Retina (tissue), 1 donor: ENCODE data around the gene BCL2L13.

Experiments
- DNase-seq: peaks from one replicate; pipeline ENCODE4 v3.0.0-alpha.2; 2016

Gene BCL2L13

DNA sequence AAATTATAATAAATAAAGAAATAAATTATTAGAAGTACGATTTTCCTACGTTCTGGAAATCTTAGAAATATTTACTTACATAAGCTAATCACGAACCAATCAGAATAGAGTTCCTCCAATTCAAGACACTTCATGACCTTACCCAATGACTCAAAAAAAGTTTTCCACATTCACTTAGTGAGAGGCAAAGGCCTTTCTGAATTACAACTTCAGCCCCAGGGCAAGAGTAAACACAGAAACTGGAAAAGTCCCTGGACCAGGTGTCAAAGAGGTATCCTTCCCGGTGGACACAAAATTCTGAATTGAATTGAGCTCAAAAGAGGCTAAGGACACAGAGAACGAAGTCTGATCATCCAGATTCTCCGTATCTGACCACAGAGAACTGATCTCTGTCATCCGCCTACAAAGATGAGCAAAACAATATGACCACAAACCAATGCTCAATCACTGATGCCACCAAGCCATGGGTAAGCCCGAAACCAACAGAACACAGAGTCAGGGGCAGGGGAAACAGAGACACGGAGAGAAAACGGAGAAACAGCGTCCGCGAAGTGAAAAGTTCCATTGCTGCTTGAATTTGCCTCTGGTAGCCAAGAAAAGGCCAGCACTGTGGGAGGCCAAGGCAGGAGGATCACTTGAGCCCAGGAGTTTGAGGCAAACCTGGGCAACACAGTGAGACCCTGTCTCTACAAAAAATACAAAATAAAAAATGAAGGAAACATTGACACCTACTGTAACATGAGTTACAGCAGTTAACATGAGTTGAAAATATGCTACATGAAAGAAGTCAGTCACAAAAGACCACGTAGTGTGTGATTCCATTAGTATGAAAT, 128.9 kb downstream of the BCL2L13 start:
- no peak for DNase-seq

DNA sequence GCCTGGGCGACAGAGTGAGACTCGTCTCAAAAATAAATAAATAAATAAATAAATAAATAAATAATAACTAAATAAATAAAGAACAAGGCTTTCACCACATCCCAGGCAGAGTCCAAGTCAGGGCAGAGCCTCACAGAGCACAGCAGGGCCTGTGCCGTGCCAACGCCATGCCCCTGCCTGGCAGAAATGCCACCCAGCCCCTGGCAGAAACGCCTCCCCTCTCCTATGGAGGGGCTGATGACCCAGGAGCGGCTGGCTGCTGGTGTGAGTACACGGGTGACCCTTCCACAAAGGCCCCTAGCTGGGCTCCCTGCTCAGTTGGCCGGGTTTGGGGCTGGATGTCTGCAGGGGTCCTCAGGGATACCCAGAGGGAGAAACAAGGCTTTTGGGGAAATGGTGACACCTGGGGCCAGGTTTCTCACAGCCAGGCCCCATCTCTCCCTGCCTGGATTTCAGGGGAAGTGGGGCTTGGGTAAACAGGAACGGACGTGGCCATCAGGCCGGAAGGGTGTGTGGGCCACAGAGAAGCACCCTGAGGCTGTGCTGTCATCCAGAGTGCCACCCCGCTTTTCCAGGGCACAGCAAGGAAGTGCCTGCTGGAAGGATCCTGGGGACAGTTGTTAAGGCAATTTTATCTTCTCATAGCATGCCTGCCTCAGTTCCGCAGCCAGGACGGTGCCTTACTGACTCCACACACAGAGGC, 130.6 kb downstream of the BCL2L13 start:
- DNase-seq, result no peak

DNA sequence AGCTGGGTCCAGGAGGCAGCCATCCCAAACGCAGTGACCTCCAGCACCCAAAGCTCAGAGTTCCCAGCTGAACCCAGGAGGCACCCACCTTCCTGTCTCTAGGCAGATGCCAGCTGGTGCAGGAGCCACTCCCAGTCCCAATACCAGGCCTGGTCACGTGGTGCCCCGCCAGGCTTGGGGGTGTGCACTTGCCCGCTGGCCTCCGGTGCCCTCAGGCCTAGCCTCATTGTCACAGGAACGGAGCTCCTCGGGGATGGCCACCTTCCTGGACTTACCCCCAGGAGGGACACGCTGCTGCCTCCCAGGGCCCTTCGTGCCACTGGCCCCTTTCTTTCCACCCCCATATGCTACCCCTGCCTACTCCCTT, 131.1 kb downstream of the BCL2L13 start:
- DNase-seq, result no peak

DNA sequence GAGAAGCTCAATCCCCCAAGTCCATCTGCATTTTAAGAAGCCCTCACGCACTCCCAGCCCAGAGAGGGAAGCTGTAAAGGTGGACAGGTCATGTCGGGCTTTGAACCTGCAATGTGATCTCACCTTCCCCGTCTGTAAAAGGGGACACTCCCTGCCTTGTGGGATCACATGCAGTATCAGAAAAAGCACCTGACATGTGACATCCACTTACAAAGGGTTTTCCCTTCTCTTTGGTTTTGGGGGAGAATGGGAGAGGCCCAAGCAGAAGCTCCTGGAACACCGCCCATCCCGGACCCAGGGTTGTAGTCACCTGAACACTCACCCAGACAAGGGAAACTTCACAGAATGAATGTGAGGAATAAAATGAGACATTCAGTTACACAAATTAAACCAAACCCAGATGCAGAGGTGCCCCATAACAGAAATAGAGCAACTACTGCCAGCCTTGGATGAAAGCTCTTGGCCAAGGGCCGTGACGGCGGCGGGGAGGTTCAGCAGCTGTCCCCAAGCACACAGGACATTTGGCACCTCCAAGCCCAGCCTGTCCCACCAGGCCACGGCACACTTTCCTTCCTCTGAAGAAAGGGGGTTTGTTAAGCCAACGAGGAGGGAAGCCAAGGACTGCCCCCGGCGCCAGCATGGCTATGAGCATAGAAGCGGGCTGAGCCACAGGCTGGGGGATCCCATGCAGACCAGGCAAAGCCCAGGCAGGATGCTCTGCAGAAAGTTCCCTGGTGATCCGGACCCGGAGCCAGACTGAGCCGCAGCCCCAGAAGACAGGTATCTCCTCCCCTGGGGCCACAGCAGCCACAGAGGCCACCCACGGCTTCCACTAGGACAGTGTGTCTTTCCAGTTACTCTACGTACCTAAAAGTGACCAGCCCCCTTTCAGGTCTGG, 131.9 kb downstream of the BCL2L13 start:
- no peak for DNase-seq

DNA sequence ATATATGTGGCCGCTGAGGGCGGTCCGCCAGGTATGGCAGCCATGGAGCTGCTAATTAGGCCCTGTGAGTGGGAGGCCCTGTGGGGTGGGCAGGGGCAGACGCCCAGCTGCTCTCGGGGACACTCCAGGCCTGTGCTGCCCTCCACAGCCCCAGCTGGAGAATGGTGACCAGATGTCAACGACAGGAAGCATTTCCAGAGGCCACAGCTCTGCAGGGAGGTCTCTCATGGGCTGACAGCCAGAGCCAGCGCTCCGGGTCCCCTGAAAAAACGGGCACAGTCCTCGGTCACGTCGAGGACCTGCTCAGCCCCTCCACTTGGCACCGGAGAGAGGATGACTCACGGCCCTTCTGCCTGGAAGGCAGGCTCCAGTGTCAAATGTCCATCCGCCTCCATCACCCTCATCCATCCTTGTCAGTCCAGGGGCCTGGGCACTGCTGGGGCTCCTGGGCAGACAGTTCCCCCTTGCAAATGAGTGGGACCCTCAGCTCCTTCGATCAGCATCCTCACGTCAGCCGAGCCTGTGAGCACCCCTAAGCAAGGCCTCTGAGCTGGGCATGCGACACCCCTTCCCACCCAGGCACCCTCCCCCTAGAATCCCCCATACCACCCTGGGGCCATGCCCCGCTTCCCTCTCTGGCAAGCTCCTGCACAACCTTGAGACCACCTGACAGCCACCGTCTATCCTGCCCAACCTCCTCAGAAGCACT, 133.8 kb downstream of the BCL2L13 start:
- no peak for DNase-seq

DNA sequence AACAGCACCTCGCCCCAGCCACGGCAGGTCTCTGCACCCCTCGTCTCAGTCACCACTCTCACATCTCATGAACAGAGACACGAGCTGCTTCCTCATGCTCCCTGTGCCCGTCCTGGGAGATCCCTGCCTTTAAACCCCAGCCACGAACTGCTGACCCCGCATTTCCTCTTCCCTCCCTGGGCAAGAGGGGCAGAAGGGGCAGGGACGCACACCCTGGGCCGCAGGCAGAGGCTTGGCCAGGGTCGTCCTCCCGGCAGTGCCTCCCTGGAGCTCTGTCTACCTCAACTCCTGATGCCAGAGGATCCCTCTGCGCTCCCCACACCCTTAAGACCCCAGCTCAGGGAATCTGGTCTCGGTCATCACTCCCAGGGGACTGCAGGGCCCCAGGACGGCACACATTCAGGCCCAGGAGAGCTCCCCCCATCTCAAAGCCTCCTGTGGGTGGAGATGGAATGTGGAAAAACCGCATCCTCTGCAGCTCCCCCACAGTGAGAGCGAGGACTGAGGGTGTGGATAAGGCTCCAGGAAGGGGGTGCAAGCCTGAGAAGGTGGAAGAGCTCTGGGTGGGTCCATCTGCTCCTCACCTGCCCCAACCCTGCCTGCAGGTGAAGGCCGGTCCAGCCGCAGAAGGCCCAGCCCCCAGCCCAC, 134.5 kb downstream of the BCL2L13 start:
- no peak for DNase-seq

DNA sequence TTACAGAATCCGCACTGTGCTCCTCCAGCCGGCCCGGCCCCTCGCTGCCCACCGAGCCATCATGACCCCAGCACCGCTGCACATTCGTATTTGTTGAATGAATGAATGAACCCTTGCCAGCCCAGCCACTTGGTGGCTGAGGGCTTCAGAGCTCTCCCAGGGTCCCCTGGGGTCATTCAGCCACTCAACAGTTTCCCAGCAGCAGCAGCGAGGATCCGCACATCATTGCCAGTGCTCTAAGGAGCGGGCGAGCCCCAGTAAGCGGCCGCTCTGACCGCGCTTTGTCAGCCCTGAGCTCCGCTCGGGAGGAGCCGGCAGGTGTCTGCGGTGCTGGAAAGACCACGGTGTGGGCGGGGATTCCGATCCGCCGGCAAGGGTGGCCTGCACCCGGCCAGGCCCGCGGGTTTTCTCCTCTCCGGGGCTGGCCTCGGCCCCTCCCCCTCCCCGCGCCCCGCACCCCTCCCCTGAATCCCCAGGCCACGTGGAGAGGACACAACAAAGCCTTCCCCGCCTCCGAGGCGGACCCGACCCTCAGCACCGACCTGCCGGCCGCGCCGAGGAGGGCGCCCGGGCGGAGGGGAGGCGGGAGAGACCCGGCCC, 135.1 kb downstream of the BCL2L13 start:
- peak; percentile 90 for DNase-seq

DNA sequence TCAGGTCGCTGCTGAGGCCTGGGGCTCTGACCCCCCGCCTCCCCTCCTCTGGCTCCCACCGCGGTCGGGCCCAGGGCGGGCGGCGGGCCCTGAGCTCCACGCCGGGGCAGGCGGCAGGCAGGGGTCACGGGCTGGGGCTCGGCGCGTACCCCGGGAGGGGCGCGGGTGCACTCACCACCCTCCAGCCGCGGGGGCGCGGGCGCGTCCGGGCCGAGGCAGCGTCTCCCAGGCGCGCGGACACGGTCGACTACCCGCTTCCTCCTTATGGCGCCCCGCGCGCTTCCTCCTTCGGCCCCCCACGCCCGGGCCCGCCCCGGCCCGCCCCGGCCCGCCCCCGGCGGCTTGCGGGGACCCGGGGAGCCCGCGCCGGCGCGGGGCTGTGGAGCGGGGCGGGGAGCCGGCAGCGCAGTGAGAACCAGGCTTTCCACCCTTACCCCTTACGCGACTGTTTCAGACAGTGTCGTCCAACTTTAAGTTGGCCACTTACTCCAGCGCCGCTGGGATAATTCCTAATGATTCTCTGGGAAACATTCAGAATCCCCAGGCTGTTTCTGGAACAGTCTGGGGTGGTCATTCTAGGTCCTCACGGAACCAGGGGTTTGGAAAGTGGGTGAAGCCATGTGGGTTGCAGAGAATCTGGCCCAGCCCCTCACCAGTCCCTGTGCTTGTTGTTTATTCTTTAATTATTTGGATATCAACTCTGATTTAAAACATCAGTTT, 135.8 kb downstream of the BCL2L13 start, which contains the start of gene BID:
Gene BID (minus strand): TSS at position 264 of the 720 bp plus-strand sequence. CDS start 24,353 bp downstream, outside the sequence.
- peak; percentile 56 for DNase-seq

DNA sequence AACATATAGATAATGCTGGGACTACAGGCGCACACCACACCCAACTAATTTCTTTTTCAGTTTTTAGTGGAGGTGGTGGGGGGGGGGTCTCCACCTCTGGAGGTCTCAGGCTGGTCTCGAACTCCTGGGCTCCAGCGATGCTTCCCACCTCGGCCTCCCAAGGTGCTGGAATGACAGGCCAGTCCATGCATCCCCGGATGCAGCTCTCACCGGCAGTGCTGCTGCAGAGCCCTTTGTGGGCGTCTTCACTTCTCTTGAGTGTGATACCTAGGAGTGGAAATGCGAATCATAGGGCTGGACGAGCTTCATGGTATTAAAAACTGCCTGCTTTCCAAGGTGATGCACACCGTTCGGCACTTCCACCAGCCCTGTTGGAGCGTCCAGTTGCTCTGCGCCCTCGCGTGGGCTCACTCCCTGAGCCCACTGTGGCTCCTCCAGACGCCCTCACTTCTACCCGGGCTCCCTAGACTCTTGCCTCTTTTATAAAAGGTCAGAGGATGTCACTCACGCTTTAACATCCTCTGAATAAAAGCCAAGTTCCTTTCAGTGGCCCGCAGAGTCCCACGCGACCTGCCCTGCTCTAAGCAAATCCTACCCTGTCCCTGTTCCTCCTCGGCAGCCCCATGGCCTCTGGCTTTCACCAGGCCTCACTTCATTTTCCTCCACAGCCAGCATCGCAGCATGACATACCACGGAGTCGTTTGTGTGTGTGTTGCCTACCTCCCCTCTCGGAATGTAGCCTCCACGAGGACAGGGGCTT, 136.5 kb downstream of the BCL2L13 start:
- peak; percentile 40 for DNase-seq

DNA sequence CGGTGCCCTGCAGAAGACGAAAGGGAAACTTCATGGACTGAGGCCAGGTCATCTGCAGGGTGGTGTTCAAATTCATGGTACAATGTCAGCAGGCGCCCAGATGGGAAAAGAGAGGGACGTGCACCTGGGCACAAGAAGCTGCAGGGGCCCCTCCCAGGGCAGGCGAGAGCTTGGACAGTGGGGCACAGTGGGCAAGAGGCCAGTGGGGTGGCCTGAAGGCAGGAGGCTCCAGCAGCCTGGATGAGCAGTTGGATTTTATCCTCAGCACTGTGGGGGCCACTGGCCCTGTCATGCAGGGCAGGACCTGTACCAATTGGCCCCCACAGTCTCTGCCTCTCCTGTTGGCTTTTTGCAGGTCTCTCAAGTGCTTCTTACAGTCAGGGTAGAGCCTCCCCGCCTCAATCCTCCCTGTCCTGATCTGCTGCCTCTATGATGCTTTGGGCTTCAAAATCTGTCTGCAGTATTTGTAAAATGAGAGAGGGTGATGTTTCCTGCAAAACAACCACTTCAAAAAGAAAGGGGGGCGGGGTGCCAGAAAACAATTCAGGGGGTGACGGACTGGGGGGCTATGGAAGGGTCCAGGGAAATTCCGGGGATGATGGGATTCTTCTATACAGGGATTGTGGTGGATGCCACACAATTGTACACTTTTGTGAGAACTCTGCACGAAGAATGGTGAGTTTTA, 137.4 kb downstream of the BCL2L13 start:
- no peak for DNase-seq

DNA sequence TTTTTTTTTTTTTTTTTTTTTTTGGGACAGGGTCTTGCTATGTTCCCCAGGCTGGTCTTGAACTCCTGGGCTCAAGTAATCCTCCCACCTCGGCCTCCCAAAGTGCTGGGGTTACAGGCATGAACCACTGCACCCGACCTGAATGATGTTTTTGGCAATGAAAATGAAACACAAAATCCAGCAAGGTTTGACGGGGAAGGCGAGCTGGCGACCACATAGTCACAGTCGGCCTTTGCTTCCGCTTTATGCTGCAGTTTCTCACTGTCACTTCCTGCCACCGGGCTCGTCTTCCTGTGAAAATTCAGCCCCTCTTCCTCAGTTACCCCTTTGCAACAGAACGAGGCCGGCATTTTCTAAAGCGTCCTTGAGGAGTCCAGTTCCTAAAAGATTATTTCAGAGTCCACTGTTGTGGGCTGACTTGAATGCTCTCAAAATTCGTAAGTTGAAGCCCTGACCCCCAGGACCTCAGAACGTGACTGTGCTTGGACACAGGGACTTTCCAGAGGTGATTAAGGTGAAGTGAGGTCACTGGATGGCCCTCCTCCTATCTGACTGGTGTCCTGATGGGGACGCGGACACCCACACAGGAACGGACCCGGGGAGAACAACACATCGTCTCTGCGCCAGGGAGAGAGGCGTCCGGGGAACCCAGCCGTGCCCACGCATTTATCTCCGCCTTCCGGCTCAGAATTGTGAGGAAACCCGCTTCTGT, 138.6 kb downstream of the BCL2L13 start:
- DNase-seq, result no peak

DNA sequence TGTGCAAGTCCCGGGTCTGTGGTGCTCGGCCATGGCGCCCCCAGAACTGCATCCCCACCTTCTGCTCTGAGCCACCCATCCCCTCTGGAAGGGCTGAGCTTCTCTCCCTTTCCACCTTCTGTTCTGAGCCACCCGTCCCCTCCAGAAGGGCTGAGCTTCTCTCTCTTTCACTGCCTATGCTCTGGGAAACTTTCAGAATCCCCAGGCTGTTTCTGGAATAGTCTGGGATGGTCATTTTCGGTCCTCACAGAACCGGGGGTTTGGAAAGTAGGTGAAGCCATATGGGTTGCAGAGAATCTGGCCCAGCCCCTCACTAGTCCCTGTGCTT, 139.1 kb downstream of the BCL2L13 start:
- no peak for DNase-seq

DNA sequence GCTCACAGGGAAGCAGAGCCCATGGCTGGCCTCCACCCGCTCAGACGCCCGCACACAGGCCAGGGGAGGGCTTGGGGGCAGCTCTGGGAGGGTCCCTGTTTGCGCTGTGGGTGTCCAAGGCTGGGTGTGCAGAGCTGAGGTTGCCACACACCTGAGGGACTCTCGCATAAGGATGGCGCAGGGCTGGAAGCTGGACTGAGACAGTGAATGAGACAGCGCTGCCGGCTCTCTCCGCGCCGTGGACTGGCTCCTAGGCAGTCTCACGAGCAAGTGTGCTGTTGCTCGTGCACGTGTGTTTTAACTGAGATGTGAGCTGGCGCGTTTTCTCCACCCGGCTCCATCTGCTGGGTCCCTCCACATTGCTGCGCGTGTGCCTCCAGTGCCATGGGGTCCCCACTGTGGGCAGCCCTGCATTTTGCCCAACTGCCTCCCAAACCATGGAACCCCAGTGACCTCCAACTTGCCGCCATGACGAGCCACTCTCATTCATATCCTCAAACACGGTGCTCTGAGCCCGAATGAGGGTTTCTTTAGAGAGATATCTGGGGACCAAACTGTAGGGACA, 139.9 kb downstream of the BCL2L13 start:
- no peak for DNase-seq

DNA sequence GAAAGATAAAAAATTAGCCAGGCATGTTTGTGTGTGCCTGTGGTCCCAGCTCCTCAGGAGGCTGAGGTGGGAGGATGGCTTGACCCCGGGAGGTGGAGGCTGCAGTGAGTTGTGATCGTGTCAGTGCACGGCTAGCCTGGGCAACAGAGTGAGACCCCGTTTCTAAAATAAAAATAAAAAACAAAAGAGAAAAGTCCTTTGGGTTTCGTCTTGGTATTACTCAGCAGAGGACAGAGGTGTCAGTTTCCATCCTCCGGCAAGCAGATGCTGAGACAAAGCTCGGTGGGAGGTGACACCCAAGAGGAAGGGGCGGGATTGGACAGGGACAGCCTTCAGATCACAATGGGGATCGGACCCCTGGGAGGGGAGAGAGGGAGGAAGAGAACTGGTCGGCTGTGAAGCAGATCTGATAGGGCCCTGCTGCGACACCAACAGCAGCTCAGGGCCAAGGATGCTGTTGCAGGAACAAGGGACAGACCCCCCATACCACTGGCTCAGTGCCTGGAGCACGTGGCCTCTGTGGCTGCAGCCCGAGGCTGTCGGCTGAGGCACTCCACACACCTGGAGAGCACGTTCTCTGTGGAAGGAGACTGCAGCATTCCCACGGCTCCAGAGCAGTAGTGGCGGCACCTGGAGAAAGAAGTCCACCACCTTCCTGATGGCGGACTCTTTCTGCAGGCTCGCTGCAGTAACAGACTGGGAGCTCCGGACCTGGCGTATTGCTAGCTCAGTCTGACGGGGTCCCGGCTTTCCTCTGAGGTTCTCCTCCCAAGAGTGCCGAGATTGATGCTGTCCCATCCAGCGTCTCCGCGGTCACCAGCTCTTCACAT, 140.9 kb downstream of the BCL2L13 start:
- no peak for DNase-seq

DNA sequence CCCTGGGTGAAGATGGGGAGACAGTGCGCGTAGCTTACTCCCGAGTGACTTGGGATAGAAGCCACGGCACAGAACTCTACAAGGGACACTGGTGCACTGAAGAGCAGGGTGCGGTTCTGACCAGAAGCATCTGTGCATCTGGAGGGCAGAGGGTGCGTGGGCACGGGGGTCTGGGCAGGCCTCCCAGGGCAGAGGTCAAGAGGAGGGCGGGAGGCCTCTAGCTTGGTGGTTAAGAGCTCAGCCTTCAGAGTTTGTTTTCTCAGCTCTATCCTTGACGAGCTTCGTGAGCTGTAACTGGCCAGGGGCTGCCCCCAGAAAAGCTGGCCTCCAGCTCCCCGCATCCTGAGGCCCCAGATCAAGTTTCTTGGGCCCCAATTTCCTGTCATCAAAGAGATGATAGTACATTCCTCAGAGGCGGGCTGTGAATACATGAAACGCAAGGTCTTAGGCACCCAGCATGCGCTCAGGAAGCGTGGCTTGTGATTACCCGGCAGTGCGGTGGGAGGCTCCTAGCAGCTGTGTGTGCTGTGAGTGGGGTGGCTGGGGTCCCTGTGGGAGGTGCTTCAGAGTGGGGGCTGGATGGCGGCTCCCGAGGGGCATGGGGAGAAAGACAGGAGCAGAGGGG, 141.7 kb downstream of the BCL2L13 start:
- no peak for DNase-seq
